GM18517 (cell line): ENCODE data around the gene CFAP221.

Source experiments
- ATAC-seq: cut with Tn5 transposase; IDR thresholded peaks from one replicate; pipeline ENCODE4 v1.9.1; 2021; ENCODE audit warnings: mild to moderate bottlenecking, moderate library complexity; ENCODE audit not compliant: unreplicated experiment

The CFAP221 gene

GRCh38 chr2:119536211-119536610, 8.0 kb upstream of the CFAP221 start:
- ATAC-seq = no peak

- ATAC-seq = no peak
Measured at GRCh38 chr2:119536707-119537106, 7.5 kb upstream of the CFAP221 start.

GRCh38 chr2:119537792-119538191, 6.5 kb upstream of the CFAP221 start:
- no peak for ATAC-seq

GRCh38 chr2:119541476-119541875, 2.8 kb upstream of the CFAP221 start:
- no peak for ATAC-seq

DNA sequence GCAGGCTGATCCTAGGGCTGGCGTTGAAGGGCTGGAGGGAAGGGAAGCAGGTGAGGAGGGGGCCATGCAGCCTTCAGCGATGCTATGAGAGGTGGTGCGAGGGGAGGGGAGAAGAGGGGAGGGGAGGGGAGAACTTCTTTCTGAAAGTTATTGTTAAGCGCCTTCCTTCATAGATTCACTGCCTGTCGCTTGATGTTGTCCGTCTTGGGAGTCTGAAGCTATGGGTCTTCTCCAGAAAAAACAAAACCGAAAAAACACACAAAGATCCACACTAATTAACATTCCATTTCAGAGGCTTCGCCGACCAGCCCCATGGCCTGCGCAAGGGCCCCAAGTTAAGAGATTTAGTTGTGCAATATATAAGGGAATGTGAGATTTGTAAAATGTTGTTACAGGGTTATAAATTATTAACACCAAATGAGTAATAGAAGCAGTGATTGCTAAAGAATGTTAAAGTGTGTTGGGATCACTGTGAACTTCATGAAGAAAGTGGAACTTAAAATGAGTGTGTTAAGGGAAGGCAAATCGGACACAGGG, 758 bp downstream of the CFAP221 start:
- no peak for ATAC-seq

- no peak for ATAC-seq
Measured at GRCh38 chr2:119545754-119546446, 1.7 kb downstream of the CFAP221 start.

DNA sequence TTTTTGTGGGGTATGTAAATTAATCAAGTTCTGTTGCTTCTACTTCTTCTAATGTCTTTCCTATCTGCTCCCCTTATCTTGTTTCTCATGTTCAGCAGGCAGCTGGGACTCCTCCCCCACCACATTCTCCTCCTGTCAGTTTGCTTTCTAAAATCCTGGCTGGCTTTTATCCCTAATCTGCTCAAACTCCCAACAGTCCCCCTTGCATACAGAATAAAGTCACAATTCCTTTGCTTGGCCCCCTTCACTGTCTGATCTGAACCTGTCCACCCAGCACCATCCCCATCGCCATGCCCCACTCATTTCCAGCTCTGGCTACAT, 2.2 kb downstream of the CFAP221 start:
- ATAC-seq = no peak

GRCh38 chr2:119548516-119549120, 4.4 kb downstream of the CFAP221 start:
- no peak for ATAC-seq

GRCh38 chr2:119549241-119549640, 5.0 kb downstream of the CFAP221 start:
- ATAC-seq = no peak

GRCh38 chr2:119550346-119550745, 6.1 kb downstream of the CFAP221 start:
- ATAC-seq = no peak

DNA sequence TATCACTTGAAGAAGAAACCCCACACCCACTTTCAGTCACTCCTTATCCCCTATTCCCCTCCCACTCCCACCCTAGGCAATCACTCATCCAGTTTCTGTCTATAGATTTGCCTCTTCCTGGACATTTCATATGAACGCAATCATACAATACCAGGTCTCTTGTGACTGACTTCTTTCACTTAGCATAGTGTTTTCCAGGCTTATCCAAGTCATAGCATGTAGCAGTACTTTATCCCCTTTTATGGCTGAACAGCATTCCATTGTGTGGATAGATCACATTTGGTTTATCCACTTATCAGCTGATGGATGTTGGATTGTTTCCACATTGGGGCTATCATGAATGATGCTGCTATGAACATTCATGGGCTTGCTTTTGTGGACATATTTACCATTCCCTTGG, 6.6 kb downstream of the CFAP221 start:
- ATAC-seq = no peak

- no peak for ATAC-seq
Measured at GRCh38 chr2:119552902-119553301, 8.7 kb downstream of the CFAP221 start.

GRCh38 chr2:119553687-119554344, 9.6 kb downstream of the CFAP221 start:
- no peak for ATAC-seq

DNA sequence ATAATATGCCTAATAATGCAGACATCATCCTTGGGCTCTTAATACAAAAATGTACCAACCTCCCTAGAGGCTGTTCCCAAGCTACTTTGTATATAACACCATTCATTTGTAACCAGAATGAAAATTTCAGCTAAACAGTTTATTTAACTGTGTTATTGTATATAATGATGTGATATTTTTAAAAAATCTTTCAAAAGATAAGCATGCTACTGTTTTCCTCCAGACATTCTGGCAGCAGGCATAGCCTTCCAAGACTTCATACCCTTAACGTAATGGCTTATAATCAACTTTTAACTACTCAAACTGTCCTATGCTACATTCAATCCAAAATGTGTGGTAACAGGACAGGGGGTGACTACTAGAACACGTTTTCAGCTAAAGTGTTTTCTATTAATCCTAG, 21.2 kb downstream of the CFAP221 start:
- no peak for ATAC-seq

DNA sequence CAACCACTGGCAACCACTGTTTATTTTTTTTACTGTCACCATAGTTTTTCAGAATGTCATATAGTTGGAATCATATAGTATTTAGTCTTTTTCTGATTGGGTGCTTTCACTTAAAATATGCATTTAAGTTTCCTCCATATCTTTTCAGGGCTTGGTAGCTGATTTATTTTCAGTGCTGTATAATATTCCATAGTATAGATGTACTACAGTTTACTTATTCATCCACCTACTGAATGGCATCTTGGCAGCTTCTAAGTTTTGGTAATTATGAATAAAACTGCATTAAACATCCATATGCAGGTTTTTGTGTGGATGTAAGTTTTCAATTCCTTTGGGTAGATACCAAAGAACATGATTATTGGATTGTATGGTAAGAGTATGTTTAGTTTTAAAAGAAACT, 23.0 kb downstream of the CFAP221 start:
- ATAC-seq = no peak

DNA sequence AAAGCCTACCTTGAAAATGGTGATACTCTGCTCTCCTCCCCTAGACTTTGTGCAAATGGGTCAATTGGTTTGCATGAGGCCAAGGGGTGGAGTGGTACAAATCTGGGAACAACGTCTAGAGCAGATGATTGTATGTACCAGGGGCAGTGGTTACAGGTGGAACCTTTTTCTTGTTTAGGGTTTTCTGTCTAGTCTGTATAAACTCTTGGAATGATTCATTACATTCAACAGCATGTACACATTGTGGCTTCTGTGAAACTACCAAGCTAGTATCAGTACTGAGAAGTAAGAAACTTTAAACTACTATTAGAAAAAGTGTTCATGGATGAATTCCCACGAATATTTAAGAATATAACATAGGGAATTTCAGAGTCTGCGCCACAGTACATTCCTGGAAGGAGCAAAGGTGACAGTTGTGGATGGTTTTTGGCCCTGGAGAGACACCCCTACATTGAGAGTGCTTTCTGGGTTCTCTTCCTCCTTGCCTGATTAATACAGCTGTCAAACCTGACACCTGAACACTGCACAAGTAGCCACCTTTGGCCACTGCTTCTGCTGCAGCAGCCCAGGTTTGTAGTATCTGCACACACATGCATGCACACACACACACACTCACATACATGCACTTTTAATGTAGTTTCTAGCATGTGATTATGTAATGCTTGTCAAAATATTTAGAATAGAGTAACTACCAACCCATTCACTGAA, 30.0 kb downstream of the CFAP221 start:
- peak; percentile 99 for ATAC-seq

- ATAC-seq = no peak
Measured at GRCh38 chr2:119574864-119575263, 30.6 kb downstream of the CFAP221 start.

DNA sequence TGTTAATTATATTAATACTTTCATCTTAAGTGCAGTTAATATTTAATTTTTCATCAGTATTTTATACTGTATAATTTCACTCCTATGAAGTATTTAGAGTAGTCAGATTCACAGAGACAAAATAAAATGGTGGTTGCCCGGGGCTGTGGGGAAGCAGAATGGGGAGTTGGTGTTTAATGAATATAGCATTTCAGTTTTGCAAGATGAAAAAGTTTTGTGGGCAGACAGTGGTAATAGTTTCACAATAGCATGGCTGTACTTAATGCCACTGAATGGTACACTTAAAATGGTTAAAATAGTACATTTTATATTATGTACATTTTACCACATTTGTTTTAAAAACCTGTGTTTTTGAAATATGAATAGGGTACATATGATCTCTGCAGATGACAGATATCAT, 31.2 kb downstream of the CFAP221 start:
- ATAC-seq = no peak

- ATAC-seq = no peak
Measured at GRCh38 chr2:119579424-119580295, 35.4 kb downstream of the CFAP221 start.

DNA sequence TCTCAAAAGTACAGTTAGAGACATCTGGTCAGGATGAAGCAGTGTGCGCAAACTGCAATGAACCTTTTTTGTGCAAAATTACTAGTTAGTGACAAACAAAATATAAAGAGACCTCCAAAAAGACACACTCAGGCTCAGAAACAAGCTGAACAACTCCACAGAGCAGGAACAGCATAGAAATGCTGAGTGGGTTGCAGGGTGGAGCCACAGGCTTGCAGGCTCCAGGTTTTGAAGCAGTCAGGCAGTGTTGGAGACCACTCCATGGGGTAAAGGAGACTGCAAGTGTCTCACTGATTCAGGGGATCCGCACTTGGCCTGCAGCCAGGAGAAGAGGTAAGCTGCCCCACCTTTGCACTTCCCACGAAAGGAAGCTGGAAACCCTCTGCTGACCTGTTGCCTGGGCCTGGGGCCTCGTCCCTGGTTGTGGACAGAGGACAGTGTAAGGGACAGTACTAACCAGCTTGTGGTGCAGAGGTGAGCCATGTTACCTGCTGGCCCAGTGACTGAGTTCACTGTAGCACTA, 36.4 kb downstream of the CFAP221 start:
- ATAC-seq = no peak
